GM12874 (cell line): ENCODE data around the gene LSP1.

Source experiments
- TF ChIP-seq, protein P1 (sequence below): IDR thresholded peaks from 2 replicates; pipeline ENCODE4 v1.5.1; 2011; ENCODE audit warnings: low read depth, mild to moderate bottlenecking, control low read depth, low read length, moderate library complexity; ENCODE audit not compliant: insufficient read depth

The LSP1 gene

DNA sequence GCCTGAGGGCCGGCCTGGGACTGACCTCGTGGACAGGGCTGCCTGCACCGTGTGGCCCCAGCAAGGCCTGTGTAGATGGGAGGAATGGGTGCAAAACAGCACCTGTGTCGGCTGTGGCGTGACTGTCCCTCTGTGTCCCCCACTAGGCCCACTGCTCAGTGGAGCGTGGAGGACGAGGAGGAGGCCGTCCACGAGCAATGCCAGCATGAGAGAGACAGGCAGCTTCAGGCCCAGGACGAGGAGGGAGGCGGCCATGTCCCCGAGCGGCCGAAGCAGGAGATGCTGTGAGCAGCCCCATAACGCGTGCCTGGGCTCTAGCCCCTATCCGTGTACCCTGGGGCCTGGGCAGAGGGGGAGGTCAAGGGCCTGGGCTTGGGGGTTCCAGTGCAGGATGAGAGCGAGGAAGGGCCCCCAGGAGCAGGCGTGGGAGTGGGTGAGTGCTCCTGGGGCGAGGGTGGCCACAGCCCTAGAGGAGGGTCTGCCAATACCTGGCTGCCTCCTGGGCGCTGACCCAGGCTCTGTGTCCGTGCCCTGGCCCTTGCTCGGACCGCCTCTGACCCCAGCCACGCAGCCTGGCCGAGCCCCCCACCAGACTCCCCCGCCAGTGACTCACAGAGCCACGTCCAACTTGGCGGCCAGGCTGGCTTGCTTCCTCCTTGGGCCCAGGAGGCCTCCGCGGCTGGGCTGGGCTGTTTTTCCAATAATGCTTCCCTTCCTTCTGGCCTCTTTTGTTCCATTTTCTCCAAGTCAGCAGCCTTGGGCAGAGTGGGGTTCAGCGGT, 27.2 kb downstream of the LSP1 start:
- TF ChIP-seq, protein P1, sequence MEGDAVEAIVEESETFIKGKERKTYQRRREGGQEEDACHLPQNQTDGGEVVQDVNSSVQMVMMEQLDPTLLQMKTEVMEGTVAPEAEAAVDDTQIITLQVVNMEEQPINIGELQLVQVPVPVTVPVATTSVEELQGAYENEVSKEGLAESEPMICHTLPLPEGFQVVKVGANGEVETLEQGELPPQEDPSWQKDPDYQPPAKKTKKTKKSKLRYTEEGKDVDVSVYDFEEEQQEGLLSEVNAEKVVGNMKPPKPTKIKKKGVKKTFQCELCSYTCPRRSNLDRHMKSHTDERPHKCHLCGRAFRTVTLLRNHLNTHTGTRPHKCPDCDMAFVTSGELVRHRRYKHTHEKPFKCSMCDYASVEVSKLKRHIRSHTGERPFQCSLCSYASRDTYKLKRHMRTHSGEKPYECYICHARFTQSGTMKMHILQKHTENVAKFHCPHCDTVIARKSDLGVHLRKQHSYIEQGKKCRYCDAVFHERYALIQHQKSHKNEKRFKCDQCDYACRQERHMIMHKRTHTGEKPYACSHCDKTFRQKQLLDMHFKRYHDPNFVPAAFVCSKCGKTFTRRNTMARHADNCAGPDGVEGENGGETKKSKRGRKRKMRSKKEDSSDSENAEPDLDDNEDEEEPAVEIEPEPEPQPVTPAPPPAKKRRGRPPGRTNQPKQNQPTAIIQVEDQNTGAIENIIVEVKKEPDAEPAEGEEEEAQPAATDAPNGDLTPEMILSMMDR: no peak

DNA sequence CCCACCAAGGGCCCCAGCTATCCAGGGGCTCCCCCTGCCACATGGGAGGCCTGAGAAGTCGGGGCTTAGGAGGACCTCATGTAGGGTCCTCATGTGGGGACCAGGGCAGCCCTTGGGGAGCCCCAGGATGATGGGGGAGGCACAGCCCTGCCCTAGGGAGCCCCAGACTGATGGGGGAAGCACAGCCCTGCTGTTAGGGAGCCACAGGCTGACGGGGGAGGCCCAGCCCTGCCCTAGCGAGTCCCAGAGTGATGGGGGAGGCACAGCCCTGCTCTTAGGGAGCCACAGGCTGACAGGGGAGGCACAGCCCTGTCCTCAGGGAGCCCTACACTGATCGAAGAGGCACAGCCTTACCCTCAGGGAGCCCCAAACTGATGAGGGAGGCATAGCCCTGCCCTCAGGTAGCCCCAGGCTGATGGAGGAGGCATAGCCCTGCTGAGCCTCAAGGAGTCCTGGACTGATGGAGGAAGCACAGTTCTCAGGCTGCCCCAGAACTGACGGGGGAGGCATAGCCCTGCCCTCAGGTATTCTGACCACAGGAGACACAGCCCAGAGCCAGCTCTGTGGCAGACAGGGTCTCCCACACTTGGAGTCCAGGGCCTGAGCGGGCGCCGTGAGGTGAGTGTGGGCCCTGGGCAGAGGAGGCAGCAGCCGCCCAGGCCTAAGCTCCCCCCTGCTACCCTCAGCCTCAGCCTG, 28.0 kb downstream of the LSP1 start:
- TF ChIP-seq, protein P1: no peak

DNA sequence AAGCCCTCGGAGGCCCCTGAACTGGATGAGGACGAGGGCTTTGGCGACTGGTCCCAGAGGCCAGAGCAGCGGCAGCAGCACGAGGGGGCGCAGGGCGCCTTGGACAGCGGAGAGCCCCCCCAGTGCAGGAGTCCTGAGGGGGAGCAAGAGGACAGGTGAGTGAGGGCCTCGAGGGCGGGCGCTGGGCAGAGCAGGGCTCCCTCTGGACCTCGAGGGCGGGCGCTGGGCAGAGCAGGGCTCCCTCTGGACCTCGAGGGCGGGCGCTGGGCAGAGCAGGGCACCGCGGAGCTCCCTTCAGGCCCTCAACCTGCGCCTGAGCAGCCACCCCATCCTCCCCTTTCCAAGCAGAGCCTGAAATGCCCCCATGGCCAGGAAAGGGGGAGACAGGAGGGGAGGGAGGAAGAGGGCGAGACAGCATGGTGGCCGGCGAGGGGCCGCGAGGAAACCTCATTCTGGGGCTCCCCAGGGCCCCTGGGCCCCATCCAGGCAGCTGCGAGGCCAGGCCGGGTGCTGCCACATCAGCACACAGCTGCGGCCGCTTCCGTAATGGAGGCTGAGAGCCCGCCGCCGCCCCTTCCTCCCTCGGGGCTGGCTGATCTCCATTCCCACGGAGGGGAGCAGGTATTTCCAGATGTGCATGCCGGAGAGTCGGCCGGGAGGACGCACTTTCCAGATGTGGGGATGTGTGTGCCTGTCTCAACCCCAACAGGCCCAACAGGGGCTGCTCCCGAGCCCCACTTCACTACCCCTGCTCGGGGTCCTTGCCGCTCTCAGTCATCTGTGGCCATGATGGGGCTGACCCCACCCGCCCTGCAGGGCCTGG, 28.8 kb downstream of the LSP1 start:
- TF ChIP-seq, protein P1: no peak

DNA sequence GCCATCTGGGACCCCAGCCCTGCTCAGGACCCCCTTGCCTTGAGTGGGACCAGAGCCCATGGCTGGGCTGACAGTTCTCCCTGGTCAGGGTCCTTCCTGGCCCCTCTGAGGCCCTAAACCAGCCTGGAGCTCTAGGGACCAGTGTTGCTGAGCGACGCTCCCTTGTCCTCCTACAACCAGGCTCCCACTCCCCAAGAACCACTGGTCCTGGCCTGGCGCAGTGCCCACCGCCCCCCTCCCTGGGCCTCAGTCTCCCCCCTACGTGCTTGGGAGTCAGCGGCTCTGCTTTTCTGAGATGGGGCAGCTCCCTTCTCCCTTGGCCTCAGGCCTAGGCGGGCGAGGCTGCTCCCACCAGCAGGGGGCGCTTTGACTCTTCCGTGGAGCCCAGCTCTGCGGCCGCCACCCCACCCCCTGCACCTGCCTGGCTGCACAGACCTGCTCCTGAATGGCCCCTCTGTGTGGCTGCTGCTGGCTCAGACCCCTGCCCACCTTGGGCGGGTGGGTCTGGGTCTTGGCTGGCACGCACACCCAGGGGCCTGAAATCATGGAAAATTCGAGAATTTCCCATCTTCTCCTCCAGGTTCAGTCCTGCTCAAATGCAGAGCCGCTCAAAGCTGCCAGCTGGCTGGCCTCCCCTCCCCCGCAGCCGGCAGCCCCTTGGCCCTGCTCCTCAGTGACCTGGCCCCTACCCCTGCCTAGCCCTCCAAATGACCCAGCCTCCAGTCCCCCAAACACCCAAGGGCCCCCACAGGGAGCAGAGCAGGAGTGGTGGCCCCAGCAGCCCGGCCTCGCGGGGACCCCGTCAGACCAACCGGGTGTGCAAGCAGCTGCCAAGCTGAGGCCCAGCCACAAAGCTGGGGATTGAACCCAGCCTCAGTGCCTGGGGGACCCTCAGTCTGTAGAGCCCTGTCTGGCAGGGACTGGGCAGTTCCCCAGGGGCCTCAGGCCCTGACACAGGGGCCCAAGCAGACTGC, 29.7 kb downstream of the LSP1 start:
- TF ChIP-seq, protein P1: peak; percentile 95

DNA sequence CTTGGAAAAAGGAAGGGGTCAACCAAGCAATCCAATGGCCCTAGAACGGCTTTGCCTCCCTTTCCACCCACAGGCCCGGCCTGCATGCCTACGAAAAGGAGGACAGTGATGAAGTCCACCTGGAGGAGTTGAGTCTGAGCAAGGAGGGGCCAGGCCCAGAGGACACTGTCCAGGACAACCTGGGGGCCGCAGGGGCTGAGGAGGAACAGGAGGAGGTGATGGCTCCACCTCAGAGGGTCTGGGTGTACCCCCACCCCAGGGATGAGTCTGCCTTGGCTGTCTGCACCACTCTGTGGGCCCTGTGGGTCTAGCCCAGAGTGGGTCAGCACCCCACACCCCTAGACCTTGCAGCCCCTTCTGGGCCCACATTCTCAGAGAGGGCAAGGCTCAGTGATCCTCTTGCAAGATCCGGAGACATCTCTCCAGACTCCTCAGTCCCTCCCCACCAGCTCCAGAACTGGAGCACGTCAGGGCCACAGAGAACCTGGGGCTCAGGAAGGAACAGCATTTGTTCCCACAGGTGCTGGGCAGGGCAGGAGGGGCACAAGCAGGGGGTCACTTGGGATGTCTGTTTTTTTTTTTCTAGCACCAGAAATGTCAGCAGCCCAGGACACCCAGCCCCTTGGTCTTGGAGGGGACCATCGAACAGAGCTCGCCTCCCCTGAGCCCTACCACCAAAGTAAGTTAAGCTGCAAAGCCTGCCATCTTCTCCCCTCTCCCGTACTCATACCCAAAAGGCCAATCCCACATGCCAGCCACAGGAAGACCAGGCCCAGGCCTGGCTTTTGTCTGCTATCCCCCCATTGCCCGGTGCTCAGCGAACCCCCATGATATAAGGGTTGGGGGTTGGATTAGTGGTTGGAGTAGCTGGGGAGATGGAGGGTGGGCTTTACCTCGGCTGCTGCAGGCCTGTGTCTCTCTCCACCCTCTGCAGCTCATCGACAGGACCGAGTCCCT, 30.7 kb downstream of the LSP1 start:
- TF ChIP-seq, protein P1: no peak

DNA sequence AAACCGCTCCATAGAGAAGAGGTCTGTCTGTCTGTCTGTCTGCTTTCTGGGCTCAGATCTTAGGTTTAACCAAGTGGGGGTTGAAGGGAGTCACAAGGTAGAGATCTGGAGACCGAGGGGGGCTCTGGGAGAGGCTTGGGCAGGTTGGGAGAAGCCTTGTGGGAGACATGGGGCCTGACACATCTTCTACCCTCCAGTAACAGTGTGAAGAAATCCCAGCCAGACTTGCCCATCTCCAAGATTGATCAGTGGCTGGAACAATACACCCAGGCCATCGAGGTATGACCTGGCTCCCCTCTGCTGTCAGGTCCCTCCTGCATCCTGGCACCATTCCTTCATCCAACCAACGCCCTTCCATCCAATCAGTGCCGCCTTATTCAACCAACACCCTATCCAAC, 31.4 kb downstream of the LSP1 start:
- TF ChIP-seq, protein P1: no peak
